Naive thymus-derived CD4-positive, alpha-beta T cell (primary cell): ENCODE data around the gene PVR. TPM values are rescaled to one million over a fixed set of nuclear protein-coding genes. Genes with fewer than 3 reads are reported as not detected.

Experiments
- ATAC-seq: fragments of 150-1000 bp; cut with Tn5 transposase; 2 replicates; pipeline ENCODE4 v1.10.0; 2021; ENCODE audit warnings: mild to moderate bottlenecking, moderate library complexity
- CTCF ChIA-PET: fragments of 350-600 bp; sonication (Branson Sonifier 250); formaldehyde crosslinking; loops from one replicate; lab custom pipeline; 2021; ENCODE audit warnings: antibody characterized with exemption; lab: Charles Lee
- POLR2A ChIA-PET: fragments of 350-600 bp; sonication (Branson Sonifier 250); formaldehyde crosslinking; loops from one replicate; lab custom pipeline; 2021; ENCODE audit warnings: antibody characterized with exemption, inconsistent platforms; lab: Charles Lee
- DNase-seq, 9 donors: peaks; one replicate each; pipeline versions ENCODE4 v3.0.0 to v3.0.0-alpha.2; 2020 to 2022; ENCODE audit warnings: mixed read lengths in 1 of 9
- H3K27ac ChIP-seq: one replicate; pipeline ENCODE4 v1.7.0; 2013; ENCODE audit warnings: mild to moderate bottlenecking, low read depth, low read length, moderate library complexity
- H3K27me3 ChIP-seq, 2 donors: one replicate each; pipeline ENCODE4 v1.7.0; 2013; ENCODE audit warnings: low read length in 2 of 2, mild to moderate bottlenecking in 2 of 2, moderate library complexity in 2 of 2; ENCODE audit not compliant: control insufficient read depth in 2 of 2, insufficient read depth in 2 of 2
- H3K36me3 ChIP-seq, 3 experiments: 1 replicate in 2 of 3; 2 replicates in 1 of 3; pipeline ENCODE4 v1.7.0; 2013; ENCODE audit warnings: low read length in 3 of 3, mild to moderate bottlenecking in 3 of 3, moderate library complexity in 1 of 3; ENCODE audit not compliant: insufficient read depth in 3 of 3, control insufficient read depth in 2 of 3
- H3K4me1 ChIP-seq, 2 donors: one replicate each; pipeline ENCODE4 v1.7.0; 2013; ENCODE audit warnings: low read length in 2 of 2, mild to moderate bottlenecking in 2 of 2, moderate library complexity in 1 of 2; ENCODE audit not compliant: control insufficient read depth in 2 of 2, insufficient read depth in 2 of 2
- H3K4me3 ChIP-seq: 2 replicates; pipeline ENCODE4 v1.7.0; 2013; ENCODE audit warnings: mild to moderate bottlenecking, low read length
- H3K9me3 ChIP-seq, 3 experiments: 1 replicate in 2 of 3; 2 replicates in 1 of 3; pipeline ENCODE4 v1.7.0; 2013; ENCODE audit warnings: low read length in 3 of 3; ENCODE audit not compliant: control insufficient read depth in 2 of 3
- H3K27ac Mint-ChIP-seq, 9 donors: one replicate each; pipeline ENCODE4 v1.8.0; 2020 to 2022; ENCODE audit warnings: mixed read lengths in 9 of 9, mild to moderate bottlenecking in 8 of 9, moderate library complexity in 5 of 9, inconsistent platforms in 2 of 9
- H3K27me3 Mint-ChIP-seq, 5 donors: one replicate each; pipeline ENCODE4 v1.8.0; 2021 to 2022; ENCODE audit warnings: mixed read lengths in 5 of 5, mild to moderate bottlenecking in 1 of 5
- H3K36me3 Mint-ChIP-seq, 5 donors: one replicate each; pipeline ENCODE4 v1.8.0; 2020 to 2022; ENCODE audit warnings: mixed read lengths in 5 of 5, mild to moderate bottlenecking in 3 of 5, inconsistent platforms in 1 of 5
- H3K4me1 Mint-ChIP-seq, 7 donors: one replicate each; pipeline ENCODE4 v1.8.0; 2020 to 2022; ENCODE audit warnings: mixed read lengths in 7 of 7, mild to moderate bottlenecking in 3 of 7, inconsistent platforms in 1 of 7
- H3K4me3 Mint-ChIP-seq, 10 donors: one replicate each; pipeline ENCODE4 v1.8.0; 2020 to 2022; ENCODE audit warnings: mild to moderate bottlenecking in 10 of 10, mixed read lengths in 10 of 10, moderate library complexity in 6 of 10, inconsistent platforms in 2 of 10
- H3K9me3 Mint-ChIP-seq, 11 donors: one replicate each; pipeline ENCODE4 v1.8.0; 2020 to 2022; ENCODE audit warnings: mixed read lengths in 11 of 11, mild to moderate bottlenecking in 4 of 11, inconsistent platforms in 1 of 11, moderate library complexity in 1 of 11
- intact Hi-C, 2 donors: fragments of 100-400 bp; cut with micrococcal nuclease; formaldehyde crosslinking; loops; one replicate each; pipeline ENCODE4 v1.15.1; 2023
- polyA plus RNA-seq, 2 donors: library from polyadenylated mRNA; unstranded; fragments of 300-500 nt; fragmentation: Illumina TruSeq; gene quantifications; one replicate each; pipeline ENCODE4 v1.2.3, GENCODE V29; 2021
- total RNA-seq, 6 experiments: library from RNA in 5 of 6; stranded (reverse) in 5 of 6; gene quantifications; 1 replicate in 5 of 6; 2 replicates in 1 of 6; pipeline ENCODE4 v1.2.3 and lab custom pipeline; 2021 to 2026

PVR gene
- total and polyA plus RNA-seq, 7 experiments from 2014 or later = 0.87 to 8.4 (median 4.0) TPM

DNA sequence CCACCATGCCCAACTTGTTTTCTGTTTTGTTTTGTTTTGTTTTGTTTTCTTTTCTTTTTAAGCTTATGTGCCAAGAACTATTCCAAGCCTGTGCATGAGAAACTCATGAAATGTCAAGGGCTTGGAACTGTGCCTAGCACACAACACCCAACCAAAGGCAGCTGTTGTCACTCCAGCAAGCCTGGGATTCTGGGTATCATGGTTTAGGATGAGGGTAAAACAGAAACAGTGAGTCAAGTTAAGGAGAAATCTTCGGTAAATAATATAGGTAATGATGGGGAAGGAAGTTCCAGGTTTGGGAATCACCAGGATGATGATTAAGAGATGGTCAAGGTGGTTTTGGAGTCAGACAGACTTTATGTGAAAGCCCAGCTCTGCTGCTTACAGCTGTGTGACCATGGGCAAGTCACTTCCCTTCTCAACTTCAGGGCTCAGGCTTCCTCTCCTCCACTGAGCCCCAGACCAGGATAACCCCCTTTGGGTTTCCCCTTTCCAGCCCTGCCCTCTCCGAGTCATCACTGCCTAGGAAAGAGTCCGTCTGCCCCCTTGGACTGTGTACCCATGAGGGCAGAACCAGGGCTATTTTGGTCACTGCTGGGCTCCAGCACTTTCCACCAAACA lies 5.0 kb downstream of the PVR start:
- H3K36me3 Mint-ChIP-seq = peaks cover 0 to 8% (median 0%) of the 10 kb centered on the region in 5 donors
- CTCF ChIA-PET = interaction anchor here (1.0 to 1.3 kb wide), 2 partner anchors 8 to 79 kb away, joined by 3 to 4 read pairs; no protein-coding TSS in a partner anchor
- H3K9me3 Mint-ChIP-seq = no peaks in the 10 kb centered on the region
- H3K36me3 ChIP-seq = peaks cover 0 to 3% (median 0%) of the 10 kb centered on the region in 3 experiments
- H3K4me1 ChIP-seq = no peaks in the 10 kb centered on the region
- DNase-seq (no peak), ATAC-seq (no peak)
- no peak overlapping the region for H3K4me3 ChIP-seq
- intact Hi-C loops = no loop called here
- POLR2A ChIA-PET = no interaction called here
- H3K4me3 Mint-ChIP-seq = no peak overlapping the region
- H3K4me1 Mint-ChIP-seq = peaks cover 0 to 3% (median 0%) of the 10 kb centered on the region in 7 donors
- no peaks in the 10 kb centered on the region for H3K27me3 ChIP-seq
- no peak overlapping the region for H3K27ac Mint-ChIP-seq
- H3K27me3 Mint-ChIP-seq = peaks cover 0 to 3% (median 0%) of the 10 kb centered on the region in 5 donors
- no peaks in the 10 kb centered on the region for H3K9me3 ChIP-seq
- H3K27ac ChIP-seq = no peak overlapping the region

DNA sequence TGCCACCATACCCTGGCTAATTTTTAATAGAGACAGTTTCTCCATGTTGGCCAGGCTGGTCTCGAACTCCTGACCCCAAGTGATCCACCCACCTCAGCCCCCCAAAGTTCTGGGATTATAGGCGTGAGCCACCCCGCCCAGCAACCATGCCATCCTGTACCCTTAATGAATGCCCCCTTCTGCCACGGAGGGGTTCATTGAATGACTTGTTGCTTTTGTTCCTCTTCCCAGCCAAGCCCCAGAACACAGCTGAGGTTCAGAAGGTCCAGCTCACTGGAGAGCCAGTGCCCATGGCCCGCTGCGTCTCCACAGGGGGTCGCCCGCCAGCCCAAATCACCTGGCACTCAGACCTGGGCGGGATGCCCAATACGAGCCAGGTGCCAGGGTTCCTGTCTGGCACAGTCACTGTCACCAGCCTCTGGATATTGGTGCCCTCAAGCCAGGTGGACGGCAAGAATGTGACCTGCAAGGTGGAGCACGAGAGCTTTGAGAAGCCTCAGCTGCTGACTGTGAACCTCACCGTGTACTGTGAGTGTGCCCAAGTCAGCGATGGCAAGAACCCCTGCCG lies 6.0 kb downstream of the PVR start:
- Mint-ChIP-seq H3K27me3 (peaks cover 0 to 3% (median 0%) of the 10 kb centered on the region in 5 donors), H3K9me3 (no peaks in the 10 kb centered on the region), H3K4me3 (no peak overlapping the region), H3K36me3 (peaks cover 0 to 8% (median 0%) of the 10 kb centered on the region in 5 donors), H3K4me1 (peaks cover 0 to 6% (median 5%) of the 10 kb centered on the region in 7 donors), H3K27ac (peak overlapping the region in 1 of 9 donors; percentile 72)
- Histone ChIP-seq H3K36me3 (peaks cover 0 to 3% (median 0%) of the 10 kb centered on the region in 3 experiments), H3K27ac (no peak overlapping the region), H3K27me3 (no peaks in the 10 kb centered on the region), H3K9me3 (no peaks in the 10 kb centered on the region), H3K4me1 (peaks cover 0 to 4% of the 10 kb centered on the region in 2 donors), H3K4me3 (no peak overlapping the region)
- ChIA-PET CTCF (no interaction called here), POLR2A (no interaction called here)
- DNase-seq (no peak), ATAC-seq (no peak)
- intact Hi-C loops = loop anchor here in 1 of 2 donors (5.0 to 10.0 kb wide), 3 partner anchors 42 to 195 kb away; partner anchors contain the start of gene NECTIN2

DNA sequence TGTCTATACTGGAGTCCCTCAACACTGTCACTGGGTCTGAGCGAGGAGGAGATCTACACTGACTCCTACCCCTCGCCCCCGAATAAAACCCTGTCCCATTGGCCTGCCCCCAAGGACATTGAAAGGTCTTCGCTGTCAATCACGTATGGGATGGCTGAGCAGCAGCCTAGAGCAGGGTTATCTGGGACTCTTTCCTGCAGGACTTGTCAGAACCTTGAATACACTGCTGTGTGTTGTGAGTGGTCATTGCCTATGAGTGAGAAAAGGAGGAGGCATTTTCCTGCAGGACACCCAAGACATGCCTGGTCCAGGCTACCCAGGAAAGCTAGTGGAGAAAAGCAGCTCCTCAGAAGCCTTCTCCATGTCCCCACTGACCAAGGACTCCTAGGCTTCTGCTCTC lies 9.6 kb downstream of the PVR start:
- Histone ChIP-seq H3K27me3 (no peaks in the 10 kb centered on the region), H3K9me3 (no peaks in the 10 kb centered on the region), H3K4me3 (no peak overlapping the region), H3K36me3 (peaks cover 0 to 3% (median 0%) of the 10 kb centered on the region in 3 experiments), H3K4me1 (peaks cover 0 to 4% of the 10 kb centered on the region in 2 donors), H3K27ac (no peak overlapping the region)
- Mint-ChIP-seq H3K27ac (no peak overlapping the region), H3K27me3 (no peaks in the 10 kb centered on the region), H3K4me3 (no peak overlapping the region), H3K9me3 (peaks cover 0 to 2% (median 0%) of the 10 kb centered on the region in 11 donors), H3K4me1 (peaks cover 6 to 13% (median 10%) of the 10 kb centered on the region in 7 donors), H3K36me3 (peaks cover 0 to 5% (median 0%) of the 10 kb centered on the region in 5 donors)
- intact Hi-C loops = loop anchor here in 1 of 2 donors (5.0 to 10.0 kb wide), 3 partner anchors 39 to 191 kb away; partner anchors contain the start of gene NECTIN2
- no peak for DNase-seq
- ChIA-PET POLR2A (no interaction called here), CTCF (interaction anchor here (0.9 to 1.8 kb wide), 3 partner anchors 65 to 125 kb away, joined by 4 to 5 read pairs (median 4); no protein-coding TSS in a partner anchor)
- no peak for ATAC-seq

DNA sequence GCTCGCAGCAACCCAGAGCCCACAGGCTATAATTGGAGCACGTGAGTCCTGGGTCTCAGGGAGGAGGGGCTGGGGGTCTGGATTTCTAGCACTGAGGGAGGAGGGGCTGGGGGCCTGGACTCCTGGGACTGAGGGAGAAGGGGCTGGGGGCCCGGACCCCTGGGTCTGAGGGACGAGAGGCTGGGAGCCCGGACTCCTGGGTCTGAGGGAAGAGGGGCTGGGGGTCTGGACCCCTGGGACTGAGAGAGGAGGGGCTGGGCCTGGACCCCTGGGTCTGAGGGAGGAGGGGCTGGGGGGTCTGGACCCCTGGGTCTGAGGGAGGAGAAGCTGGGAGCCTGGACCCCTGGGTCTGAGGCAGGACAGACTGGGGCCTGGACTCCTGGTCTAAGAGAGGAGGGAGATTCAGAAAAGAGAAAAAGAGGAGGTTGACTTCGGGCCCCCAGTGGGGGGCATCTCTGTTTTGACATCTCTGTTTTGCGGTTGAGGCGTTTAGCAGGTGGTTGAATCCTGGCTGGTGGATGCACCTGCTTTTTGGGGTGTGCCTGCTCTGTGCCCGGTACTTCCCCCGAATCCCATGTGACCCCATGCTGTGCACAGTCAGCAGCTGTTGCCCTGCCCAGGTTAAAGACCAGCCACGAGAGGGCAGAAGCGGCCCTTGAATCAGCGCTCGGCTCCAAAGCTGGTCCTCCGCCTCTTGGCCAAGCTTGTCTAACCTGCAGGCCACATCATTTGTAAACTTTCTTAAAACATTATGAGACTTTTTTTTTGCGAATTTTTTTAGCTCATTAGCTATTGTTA lies 10.5 kb downstream of the PVR start:
- Mint-ChIP-seq H3K27ac (peak overlapping the region in 1 of 9 donors; percentile 27), H3K4me3 (no peak overlapping the region), H3K36me3 (peaks cover 0 to 5% (median 0%) of the 10 kb centered on the region in 5 donors), H3K27me3 (no peaks in the 10 kb centered on the region), H3K9me3 (peaks cover 0 to 2% (median 0%) of the 10 kb centered on the region in 11 donors), H3K4me1 (peaks cover 6 to 13% (median 10%) of the 10 kb centered on the region in 7 donors)
- intact Hi-C loops = loop anchor here (1.0 to 10.0 kb wide), 7 partner anchors 38 to 297 kb away; partner anchors contain the start of gene NECTIN2 (in 1 of the 2)
- Histone ChIP-seq H3K36me3 (peaks cover 0 to 3% (median 0%) of the 10 kb centered on the region in 3 experiments), H3K4me3 (no peak overlapping the region), H3K27me3 (no peaks in the 10 kb centered on the region), H3K9me3 (no peaks in the 10 kb centered on the region), H3K27ac (no peak overlapping the region), H3K4me1 (peaks cover 0 to 4% of the 10 kb centered on the region in 2 donors)
- POLR2A ChIA-PET = interaction anchor here (0.6 to 0.7 kb wide), 2 partner anchors 11 to 1008 kb away, joined by 3 read pairs; partner anchors contain the start of gene PVR
- DNase-seq = peak; percentile 39 to 72 (median 58)
- CTCF ChIA-PET = interaction anchor here (0.9 to 1.8 kb wide), 9 partner anchors 9 to 192 kb away, joined by 3 to 11 read pairs (median 5); partner anchors contain the start of gene NECTIN2
- ATAC-seq = peak; percentile 98

DNA sequence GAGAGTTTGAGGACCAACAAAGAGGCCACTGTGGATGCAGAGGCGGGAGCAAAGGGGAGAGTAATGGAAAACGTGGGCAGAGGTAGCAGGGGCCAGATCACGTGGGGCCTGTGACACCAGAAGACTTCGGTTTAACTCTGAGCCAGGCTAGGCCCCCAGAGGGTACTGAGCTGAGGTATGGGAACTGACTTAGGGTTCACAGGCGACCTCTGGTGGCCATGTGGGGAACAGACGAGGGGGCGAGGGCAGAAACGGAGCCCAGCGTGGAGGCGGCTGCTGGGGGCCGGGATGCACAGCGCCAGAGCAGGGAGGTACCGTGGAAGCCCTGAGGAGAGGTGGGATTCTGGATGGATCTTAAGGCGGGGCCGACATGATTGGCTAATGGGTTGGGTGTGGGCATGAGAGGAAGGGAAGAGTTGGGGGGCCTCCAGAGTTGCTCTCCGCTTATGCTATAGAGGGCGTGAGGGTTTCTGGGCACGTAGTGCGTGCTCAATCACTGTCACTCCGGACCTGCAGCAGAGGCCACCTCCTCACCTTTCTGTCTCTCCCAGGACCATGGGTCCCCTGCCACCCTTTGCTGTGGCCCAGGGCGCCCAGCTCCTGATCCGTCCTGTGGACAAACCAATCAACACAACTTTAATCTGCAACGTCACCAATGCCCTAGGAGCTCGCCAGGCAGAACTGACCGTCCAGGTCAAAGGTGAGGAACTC lies 13.7 kb downstream of the PVR start:
- H3K4me3 Mint-ChIP-seq = no peak overlapping the region
- no peaks in the 10 kb centered on the region for H3K36me3 ChIP-seq
- H3K27ac ChIP-seq = no peak overlapping the region
- intact Hi-C loops = loop anchor here (1.0 to 10.0 kb wide), 4 partner anchors 69 to 187 kb away; partner anchors contain the start of gene NECTIN2 (in 1 of the 2)
- peaks cover 6 to 13% (median 10%) of the 10 kb centered on the region in 7 donors for H3K4me1 Mint-ChIP-seq
- H3K9me3 Mint-ChIP-seq = peaks cover 0 to 2% (median 0%) of the 10 kb centered on the region in 11 donors
- H3K27me3 ChIP-seq = no peaks in the 10 kb centered on the region
- H3K36me3 Mint-ChIP-seq = peaks cover 0 to 1% (median 0%) of the 10 kb centered on the region in 5 donors
- no peaks in the 10 kb centered on the region for H3K9me3 ChIP-seq
- H3K27me3 Mint-ChIP-seq = no peaks in the 10 kb centered on the region
- peak overlapping the region in 1 of 9 donors; percentile 55 for H3K27ac Mint-ChIP-seq
- CTCF ChIA-PET = interaction anchor here (0.6 to 2.9 kb wide), 8 partner anchors 9 to 372 kb away, joined by 3 to 13 read pairs (median 5); no protein-coding TSS in a partner anchor
- ATAC-seq (peak; percentile 67), DNase-seq (peak; percentile 10 to 69 (median 57))
- POLR2A ChIA-PET = no interaction called here
- H3K4me1 ChIP-seq = peaks cover 0 to 4% of the 10 kb centered on the region in 2 donors
- no peak overlapping the region for H3K4me3 ChIP-seq
